Activated CD4-positive, alpha-beta T cell treated with anti-CD3 and anti-CD28 coated beads, Interleukin-2, amount 10 ng/mL, durations not matched to agents 7 days and 5 days (primary cell): Measurements from ENCODE around the gene VPS8. TPM values are rescaled to one million over a fixed set of nuclear protein-coding genes. Genes with fewer than 3 reads are reported as not detected.

ENCODE experiments used
- CTCF ChIA-PET: fragments of 350-600 bp; sonication (Branson Sonifier 250); formaldehyde crosslinking; loops from one replicate; lab custom pipeline; 2021; ENCODE audit warnings: antibody characterized with exemption; lab: Charles Lee
- POLR2A ChIA-PET: fragments of 350-600 bp; sonication (Branson Sonifier 250); formaldehyde crosslinking; loops from one replicate; lab custom pipeline; 2021; ENCODE audit warnings: antibody characterized with exemption; lab: Charles Lee
- DNase-seq: peaks from one replicate; pipeline ENCODE4 v3.0.0-alpha.2; 2020
- H3K27ac Mint-ChIP-seq: one replicate; pipeline ENCODE4 v1.8.0; 2021; ENCODE audit warnings: mild to moderate bottlenecking, moderate library complexity, mixed read lengths
- H3K27me3 Mint-ChIP-seq: one replicate; pipeline ENCODE4 v1.8.0; 2021; ENCODE audit warnings: mixed read lengths
- H3K36me3 Mint-ChIP-seq: one replicate; pipeline ENCODE4 v1.8.0; 2021; ENCODE audit warnings: low read depth, mixed read lengths
- H3K4me1 Mint-ChIP-seq: one replicate; pipeline ENCODE4 v1.8.0; 2021; ENCODE audit warnings: mixed read lengths
- H3K4me3 Mint-ChIP-seq: one replicate; pipeline ENCODE4 v1.8.0; 2021; ENCODE audit warnings: mild to moderate bottlenecking, moderate library complexity, mixed read lengths
- H3K9me3 Mint-ChIP-seq: one replicate; pipeline ENCODE4 v1.8.0; 2021; ENCODE audit warnings: mixed read lengths
- total RNA-seq, 2 experiments: library from RNA; stranded (reverse); gene quantifications; one replicate each; pipeline ENCODE4 v1.2.3, GENCODE V29; 2021

VPS8 gene
- total RNA-seq, 2 experiments from 2014 or later, result 63.0 to 69.3 TPM

DNA sequence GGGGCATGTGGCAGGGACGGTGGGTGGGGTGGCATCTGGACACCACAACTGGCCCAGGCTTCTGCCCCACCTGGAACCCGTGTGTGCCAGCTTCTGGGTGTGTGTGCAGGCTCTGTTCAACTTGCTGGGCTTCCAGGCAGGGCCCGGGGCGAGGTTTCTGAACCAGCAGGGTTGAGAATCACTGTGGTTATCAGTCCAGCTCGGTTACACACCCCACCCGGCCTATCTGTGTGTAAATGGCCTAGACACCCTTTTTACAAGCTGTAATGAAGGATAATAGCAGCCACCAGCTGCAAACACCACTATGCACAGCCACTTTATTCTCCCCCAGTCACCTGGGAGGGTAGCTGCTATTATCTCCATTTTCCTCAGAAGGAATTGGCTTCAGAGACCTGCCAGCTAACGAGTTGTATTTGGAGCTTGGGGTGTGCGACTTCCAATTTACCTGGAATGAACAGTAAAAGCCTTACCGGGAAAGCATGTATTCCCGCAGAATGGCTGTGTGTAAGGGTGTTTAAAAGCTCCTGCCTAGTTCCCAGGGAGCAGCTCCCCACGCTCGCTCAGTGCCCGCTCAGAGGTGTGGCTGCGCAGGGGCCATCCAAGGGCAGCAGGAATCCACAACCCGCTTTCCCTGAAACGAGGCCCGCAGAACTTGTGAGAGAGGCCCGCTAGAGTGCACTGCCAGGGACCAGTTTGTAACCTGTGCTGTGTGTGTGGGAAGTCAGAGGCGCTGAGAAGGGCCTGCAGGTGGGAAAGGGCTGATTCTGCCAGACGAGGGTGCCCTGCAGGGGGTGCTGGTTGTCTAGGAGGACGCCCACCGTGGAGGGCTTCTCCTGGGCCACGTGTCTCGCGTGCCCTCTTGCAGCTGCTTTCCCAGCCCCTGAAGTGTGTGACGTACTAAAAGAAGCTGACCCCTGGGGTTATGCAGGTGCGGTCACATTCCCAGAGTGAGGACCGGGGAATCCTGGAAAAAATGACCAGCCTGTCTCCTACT is 257.4 kb downstream of the VPS8 start:
- ChIA-PET POLR2A (no interaction called here), CTCF (interaction anchor here (0.6 kb wide), 1 partner anchor 30 kb away, joined by 3 read pairs; no protein-coding TSS in a partner anchor)
- Mint-ChIP-seq H3K27me3 (no peaks in the 10 kb centered on the region), H3K27ac (no peak overlapping the region), H3K9me3 (no peaks in the 10 kb centered on the region), H3K36me3 (no peaks in the 10 kb centered on the region), H3K4me3 (no peak overlapping the region), H3K4me1 (no peaks in the 10 kb centered on the region)
- no peak for DNase-seq

DNA sequence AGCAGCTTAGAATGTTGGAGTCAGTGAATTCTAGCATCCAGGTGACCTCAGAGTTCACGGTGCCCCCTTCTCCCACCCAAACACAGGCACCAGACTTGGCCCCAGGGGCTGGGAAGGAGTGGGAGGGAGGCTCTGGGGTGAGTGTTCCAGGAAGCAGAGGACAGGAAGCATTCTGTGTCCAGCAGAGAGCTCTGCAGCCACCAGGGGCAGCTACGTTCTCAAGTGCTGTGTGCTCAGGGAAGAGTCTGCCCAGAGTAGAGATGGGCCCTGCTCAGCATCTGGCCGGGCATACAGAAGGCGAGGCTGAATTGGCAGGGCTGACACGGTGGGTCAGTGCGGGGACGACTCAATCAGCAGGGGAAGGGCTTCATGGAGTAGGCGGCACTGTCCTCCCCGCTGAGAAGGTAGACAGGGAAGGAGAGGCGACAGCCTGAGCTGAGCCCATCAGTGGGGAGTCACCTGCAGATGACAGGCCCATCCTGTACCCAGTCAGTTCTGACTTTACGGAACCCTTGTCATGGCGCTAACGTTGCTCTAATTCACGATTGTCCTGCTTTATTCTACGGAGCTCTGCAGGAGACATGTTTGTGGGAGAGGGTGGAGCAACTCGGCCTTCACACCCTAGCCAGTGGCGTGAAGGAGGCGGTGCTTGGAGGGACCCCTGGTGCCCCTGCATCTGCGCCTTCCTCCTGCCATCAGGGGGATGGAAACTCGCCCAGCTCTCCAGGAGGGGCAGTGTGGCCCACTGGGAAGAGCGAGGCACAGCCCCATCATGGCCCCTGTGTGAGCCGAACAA is 258.7 kb downstream of the VPS8 start:
- Mint-ChIP-seq H3K4me3 (no peak overlapping the region), H3K27ac (no peak overlapping the region), H3K27me3 (no peaks in the 10 kb centered on the region), H3K4me1 (no peaks in the 10 kb centered on the region), H3K36me3 (no peaks in the 10 kb centered on the region), H3K9me3 (no peaks in the 10 kb centered on the region)
- CTCF ChIA-PET, result interaction anchor here (0.9 to 1.6 kb wide), 2 partner anchors 10 to 29 kb away, joined by 3 to 4 read pairs; no protein-coding TSS in a partner anchor
- no peak for DNase-seq
- POLR2A ChIA-PET, result no interaction called here

DNA sequence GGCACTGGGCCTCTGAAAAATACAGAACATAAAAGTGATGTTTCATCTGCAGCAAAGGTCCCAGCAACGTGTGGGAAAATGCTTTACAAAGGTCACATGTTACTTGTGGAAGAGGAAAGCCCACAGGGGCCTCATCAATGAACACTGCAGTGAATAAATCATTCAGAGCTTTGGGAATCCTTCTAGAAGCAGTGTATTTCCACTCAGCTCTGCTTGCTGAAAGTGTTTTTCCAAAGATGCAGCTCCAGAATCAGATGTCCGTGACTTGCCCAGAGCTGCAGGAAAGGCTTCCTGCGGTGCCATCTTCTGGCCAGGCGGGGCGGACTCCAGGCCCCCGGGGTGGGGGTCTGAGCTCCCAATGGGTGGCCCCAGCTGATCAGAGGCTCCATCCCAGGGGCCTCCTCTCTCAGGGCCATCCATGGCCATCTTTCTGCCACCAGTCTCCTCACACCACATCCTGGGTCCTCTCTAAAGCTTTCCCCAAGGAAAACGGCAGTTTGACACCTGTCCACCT is 259.4 kb downstream of the VPS8 start:
- Mint-ChIP-seq H3K27me3 (peaks cover 2% of the 10 kb centered on the region), H3K36me3 (no peaks in the 10 kb centered on the region), H3K4me1 (no peaks in the 10 kb centered on the region), H3K4me3 (no peak overlapping the region), H3K9me3 (no peaks in the 10 kb centered on the region), H3K27ac (no peak overlapping the region)
- ChIA-PET CTCF (interaction anchor here (0.9 to 1.6 kb wide), 2 partner anchors 9 to 30 kb away, joined by 3 to 4 read pairs; no protein-coding TSS in a partner anchor), POLR2A (interaction anchor here (0.6 kb wide), 1 partner anchor 51 kb away, joined by 5 read pairs; no protein-coding TSS in a partner anchor)
- no peak for DNase-seq

DNA sequence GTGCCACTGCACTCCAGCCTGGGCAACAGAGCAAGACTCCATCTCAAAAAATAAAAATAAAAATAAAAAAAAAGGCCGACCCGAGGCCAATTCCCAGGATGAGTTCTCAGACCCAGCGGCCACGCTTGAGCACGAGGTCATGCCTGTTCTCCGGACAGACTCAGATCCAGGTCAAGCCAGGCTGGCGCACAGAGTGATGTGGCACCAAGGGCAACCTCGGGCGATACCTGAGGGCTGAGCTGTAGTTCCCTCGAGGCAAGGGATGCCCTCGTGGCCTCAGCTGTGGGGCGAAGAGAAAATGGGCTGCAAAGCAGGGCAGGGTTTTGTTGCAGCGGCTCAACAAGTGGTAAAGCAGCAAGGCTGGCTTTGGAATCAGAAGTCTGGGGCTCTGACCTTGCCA is 263.6 kb downstream of the VPS8 start:
- Mint-ChIP-seq H3K27me3 (peaks cover 2% of the 10 kb centered on the region), H3K4me1 (no peaks in the 10 kb centered on the region), H3K4me3 (no peak overlapping the region), H3K9me3 (no peaks in the 10 kb centered on the region), H3K36me3 (no peaks in the 10 kb centered on the region), H3K27ac (no peak overlapping the region)
- ChIA-PET POLR2A (no interaction called here), CTCF (no interaction called here)
- DNase-seq, result no peak

DNA sequence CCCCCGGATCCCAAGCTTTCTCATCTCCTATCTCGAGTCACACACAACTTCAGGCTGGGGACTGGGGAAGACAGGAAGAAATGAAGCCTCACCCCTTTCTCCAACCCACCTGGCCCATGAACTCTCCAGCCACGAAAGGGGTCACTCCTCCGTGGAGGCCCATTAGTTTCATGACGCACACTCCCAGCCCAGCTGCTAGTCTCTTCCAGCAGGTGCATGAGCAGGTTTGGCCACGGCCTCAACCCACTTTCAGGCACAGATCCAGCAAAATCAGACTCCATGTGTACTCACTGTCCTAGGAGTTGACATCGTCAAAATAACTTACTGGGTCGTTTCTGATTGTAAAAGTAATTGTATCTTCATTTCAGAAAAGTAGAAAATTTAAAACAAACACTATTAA is 264.3 kb downstream of the VPS8 start:
- Mint-ChIP-seq H3K27ac (no peak overlapping the region), H3K36me3 (no peaks in the 10 kb centered on the region), H3K27me3 (peaks cover 4% of the 10 kb centered on the region), H3K4me3 (no peak overlapping the region), H3K9me3 (no peaks in the 10 kb centered on the region), H3K4me1 (no peaks in the 10 kb centered on the region)
- ChIA-PET CTCF (no interaction called here), POLR2A (no interaction called here)
- no peak for DNase-seq

DNA sequence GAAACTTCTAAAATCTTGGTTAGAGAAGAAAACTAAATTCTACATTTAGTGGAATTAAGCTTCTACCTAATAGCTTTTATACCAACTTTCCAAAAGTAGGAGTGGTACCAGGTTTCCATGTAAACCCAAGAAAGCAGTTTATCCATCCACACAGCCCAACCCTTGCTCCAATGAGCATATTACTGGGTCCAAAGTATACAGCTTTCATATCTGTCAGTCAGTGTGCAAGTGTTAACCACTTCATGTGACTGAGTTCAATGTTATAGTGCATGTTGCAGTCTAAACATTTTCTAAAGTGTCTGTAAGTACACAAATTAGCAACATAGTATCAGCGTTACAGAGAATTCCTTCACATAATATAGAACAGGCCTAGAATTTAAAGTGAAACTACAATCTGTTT is 267.7 kb downstream of the VPS8 start:
- H3K4me1 Mint-ChIP-seq, result no peaks in the 10 kb centered on the region
- no peaks in the 10 kb centered on the region for H3K9me3 Mint-ChIP-seq
- peaks cover 6% of the 10 kb centered on the region for H3K27me3 Mint-ChIP-seq
- no peaks in the 10 kb centered on the region for H3K36me3 Mint-ChIP-seq
- ChIA-PET POLR2A (no interaction called here), CTCF (interaction anchor here (1.8 kb wide), 1 partner anchor 8 kb away, joined by 4 read pairs; no protein-coding TSS in a partner anchor)
- DNase-seq, result no peak
- H3K27ac Mint-ChIP-seq, result no peak overlapping the region
- no peak overlapping the region for H3K4me3 Mint-ChIP-seq

DNA sequence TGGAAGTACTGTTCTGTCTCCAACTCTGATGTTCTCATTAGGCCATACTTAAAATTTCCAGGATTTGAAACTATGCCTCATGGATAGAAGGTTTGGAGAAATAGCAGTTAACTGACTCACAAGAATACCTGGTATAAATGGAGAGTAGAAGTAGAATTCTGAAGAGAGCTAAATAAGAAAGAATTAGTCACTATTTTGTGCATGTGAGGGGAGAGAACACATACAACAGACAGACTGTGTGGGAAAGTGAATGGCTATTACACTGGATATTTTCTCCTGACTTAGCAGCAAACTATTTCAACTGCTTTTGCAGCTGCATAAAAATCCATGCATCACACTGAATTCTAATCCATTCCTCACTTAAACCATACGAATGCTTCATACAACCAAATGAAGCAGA is 269.6 kb downstream of the VPS8 start:
- POLR2A ChIA-PET, result interaction anchor here (0.6 kb wide), 1 partner anchor 418 kb away, joined by 3 read pairs; no protein-coding TSS in a partner anchor
- H3K27ac Mint-ChIP-seq, result no peak overlapping the region

DNA sequence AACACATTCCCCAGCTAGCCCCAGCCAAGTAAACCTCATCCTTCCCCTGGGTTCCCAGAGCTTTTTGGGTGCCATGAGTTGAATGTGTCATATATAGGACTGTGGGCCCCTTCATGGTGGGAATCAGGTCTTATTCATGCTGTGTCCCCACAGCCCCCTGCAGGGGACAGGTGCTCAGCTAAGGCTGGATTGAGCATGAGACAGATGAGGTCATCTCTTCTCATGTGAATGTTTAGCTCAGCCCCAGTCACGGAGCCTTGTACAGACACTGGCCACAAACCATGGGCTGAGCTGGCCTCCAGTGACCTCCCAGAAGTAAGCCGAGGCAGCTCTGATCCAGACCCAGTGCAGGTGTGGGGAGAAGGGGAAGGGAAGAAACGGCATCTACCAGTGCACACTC is 270.2 kb downstream of the VPS8 start:
- Mint-ChIP-seq H3K9me3 (no peaks in the 10 kb centered on the region), H3K27me3 (peaks cover 11% of the 10 kb centered on the region), H3K27ac (no peak overlapping the region), H3K4me1 (no peaks in the 10 kb centered on the region), H3K36me3 (no peaks in the 10 kb centered on the region), H3K4me3 (no peak overlapping the region)
- no peak for DNase-seq
- POLR2A ChIA-PET, result no interaction called here
- CTCF ChIA-PET, result no interaction called here

More for the DNA sequence above, 269.6 kb downstream of the VPS8 start:
- peaks cover 11% of the 10 kb centered on the region for H3K27me3 Mint-ChIP-seq
- no peak overlapping the region for H3K4me3 Mint-ChIP-seq
- H3K9me3 Mint-ChIP-seq, result no peaks in the 10 kb centered on the region
- no peaks in the 10 kb centered on the region for H3K36me3 Mint-ChIP-seq
- CTCF ChIA-PET, result no interaction called here
- H3K4me1 Mint-ChIP-seq, result no peaks in the 10 kb centered on the region
- DNase-seq, result no peak

DNA sequence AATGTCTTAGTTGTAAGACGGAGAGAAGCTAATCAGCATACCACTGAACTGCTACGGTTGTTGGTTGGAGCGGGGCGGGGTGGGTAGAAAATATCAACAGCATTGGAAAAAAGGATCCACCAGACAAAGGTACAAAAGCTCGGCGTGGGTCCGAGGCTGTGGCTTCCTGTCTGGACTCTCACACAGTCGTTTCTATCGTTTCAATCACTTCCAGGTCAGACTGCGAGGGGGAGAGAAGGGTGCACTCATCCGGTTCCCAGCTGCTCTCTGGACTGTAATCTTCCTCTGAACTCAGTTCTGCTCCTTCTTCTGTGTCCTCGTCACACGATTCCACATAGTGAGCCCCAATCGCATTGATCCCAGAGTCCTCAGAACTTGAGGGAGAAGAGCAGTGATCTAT is 270.9 kb downstream of the VPS8 start:
- Mint-ChIP-seq H3K9me3 (no peaks in the 10 kb centered on the region), H3K4me1 (no peaks in the 10 kb centered on the region), H3K4me3 (no peak overlapping the region), H3K27ac (no peak overlapping the region), H3K27me3 (peaks cover 13% of the 10 kb centered on the region), H3K36me3 (no peaks in the 10 kb centered on the region)
- CTCF ChIA-PET, result no interaction called here
- POLR2A ChIA-PET, result no interaction called here
- no peak for DNase-seq

DNA sequence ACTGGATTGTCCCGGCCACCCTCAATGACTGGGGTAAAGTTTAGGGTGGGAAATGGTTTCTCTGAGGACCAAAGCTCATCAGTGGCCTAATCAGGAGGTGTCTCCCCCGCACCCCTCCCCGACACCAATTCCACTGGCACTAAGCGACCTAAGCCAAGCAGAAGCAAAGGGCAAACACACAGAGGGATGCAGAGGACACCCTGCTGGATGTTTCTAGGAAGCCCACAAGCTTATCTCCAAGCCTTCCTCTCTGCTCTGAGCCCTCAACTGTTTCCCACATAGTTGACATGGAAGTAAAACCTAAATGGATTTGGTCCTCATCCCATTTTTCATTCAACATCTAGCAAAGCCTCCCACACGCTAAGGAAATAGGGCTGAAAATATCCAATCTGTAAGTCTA is 272.4 kb downstream of the VPS8 start:
- ChIA-PET POLR2A (no interaction called here), CTCF (no interaction called here)

DNA sequence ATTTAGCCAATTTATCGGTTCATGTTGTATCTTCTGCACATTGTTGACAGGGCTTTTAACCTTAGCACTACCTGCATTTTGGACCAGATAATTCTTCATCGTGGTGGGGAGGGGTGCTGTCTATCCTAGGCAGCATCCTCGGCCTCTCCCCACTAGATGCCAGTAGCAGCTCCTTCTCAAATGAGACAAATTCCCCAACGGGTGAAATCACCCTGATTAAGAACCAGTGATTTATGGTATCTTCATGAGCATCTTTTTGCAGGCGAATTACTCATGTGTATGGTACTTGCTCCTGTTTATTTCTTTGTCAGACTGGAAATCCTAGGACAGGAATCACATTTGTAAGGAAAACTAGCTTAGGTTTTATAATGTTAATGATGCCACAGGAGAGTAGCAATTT is 272.9 kb downstream of the VPS8 start:
- no peaks in the 10 kb centered on the region for H3K36me3 Mint-ChIP-seq
- ChIA-PET CTCF (interaction anchor here (0.5 kb wide), 1 partner anchor 628 kb away, joined by 6 read pairs; no protein-coding TSS in a partner anchor), POLR2A (no interaction called here)
- no peak for DNase-seq
- no peak overlapping the region for H3K4me3 Mint-ChIP-seq
- no peak overlapping the region for H3K27ac Mint-ChIP-seq
- peaks cover 15% of the 10 kb centered on the region for H3K27me3 Mint-ChIP-seq
- H3K9me3 Mint-ChIP-seq, result no peaks in the 10 kb centered on the region
- no peaks in the 10 kb centered on the region for H3K4me1 Mint-ChIP-seq

More for the DNA sequence above, 272.4 kb downstream of the VPS8 start:
- DNase-seq, result no peak
- Mint-ChIP-seq H3K27me3 (peaks cover 13% of the 10 kb centered on the region), H3K9me3 (no peaks in the 10 kb centered on the region), H3K4me1 (no peaks in the 10 kb centered on the region), H3K36me3 (no peaks in the 10 kb centered on the region), H3K4me3 (no peak overlapping the region), H3K27ac (no peak overlapping the region)

DNA sequence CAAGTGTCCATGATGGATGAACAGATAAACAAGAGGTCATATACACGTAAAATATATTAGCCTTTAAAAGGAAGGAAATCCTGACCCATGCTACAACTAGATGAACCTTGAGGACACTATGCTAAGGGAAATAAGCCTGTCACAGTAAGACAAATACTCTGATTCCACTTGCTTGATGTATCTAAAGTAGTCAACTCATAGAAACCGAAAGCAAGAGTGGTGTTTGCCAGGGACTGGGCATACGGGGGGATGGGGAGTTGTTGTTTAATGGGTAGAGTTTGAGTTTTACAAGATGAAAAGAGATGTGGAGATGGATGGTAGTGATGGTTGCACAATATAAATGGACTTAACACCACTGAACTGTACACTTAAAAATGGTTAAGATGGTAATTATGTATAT is 275.5 kb downstream of the VPS8 start:
- no peak overlapping the region for H3K4me3 Mint-ChIP-seq
- H3K27ac Mint-ChIP-seq, result no peak overlapping the region
- ChIA-PET POLR2A (no interaction called here), CTCF (interaction anchor here (0.6 kb wide), 1 partner anchor 115 kb away, joined by 4 read pairs; no protein-coding TSS in a partner anchor)
- H3K36me3 Mint-ChIP-seq, result no peaks in the 10 kb centered on the region
- H3K27me3 Mint-ChIP-seq, result peaks cover 19% of the 10 kb centered on the region
- H3K4me1 Mint-ChIP-seq, result no peaks in the 10 kb centered on the region
- H3K9me3 Mint-ChIP-seq, result no peaks in the 10 kb centered on the region
- DNase-seq, result no peak
